PC-3 (cell line): ENCODE data around the gene RING1.
"Not testable (repeated sequence)": the region's sequence is repeated elsewhere in the genome, so short reads cannot be mapped to it uniquely, and the experiment has no call there.

Experiments
- CTCF ChIP-seq: fragments of 300-600 bp; sonication (generic); conservative IDR thresholded peaks from 2 replicates; pipeline ENCODE4 v1.5.1; 2017; ENCODE audit warnings: antibody characterized with exemption, low read depth, mild to moderate bottlenecking, low read length
- EZH2phosphoT487 ChIP-seq: fragments of 300-600 bp; sonication (generic); IDR thresholded peaks from 2 replicates; pipeline ENCODE4 v1.6.1; 2018; ENCODE audit warnings: mild to moderate bottlenecking, antibody characterized with exemption, low read length, borderline replicate concordance

DNA sequence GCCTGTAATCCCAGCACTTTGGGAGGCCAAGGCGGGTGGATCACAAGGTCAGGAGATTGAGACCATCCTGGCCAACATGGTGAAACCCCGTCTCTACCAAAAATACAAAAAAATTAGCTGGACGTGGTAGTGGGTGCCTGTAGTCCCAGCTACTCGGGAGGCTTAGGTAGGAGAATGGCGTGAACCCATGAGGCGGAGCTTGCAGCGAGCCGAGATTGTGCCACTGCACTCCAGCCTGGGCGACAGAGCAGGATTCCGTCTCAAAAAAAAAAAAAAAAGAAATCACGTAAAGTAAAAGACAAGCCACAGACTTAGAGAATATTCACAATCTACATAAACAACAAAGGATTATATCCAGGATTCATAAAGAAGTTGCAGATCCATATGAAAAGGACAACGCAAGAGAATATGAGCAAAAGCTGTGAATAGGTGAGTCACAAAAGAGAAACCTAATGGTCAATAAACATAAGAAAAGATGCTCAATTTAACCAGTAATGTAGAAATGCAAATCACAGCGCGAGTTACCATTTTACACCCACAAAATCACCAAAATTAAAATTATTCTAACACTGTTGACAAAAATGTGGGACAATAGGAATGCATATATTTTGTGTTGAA lies 18.3 kb downstream of the RING1 start:
- not testable (repeated sequence) for TF ChIP-seq CTCF, EZH2phosphoT487
